Right lobe of liver (tissue), 4 donors: ENCODE data around the gene AMZ1.
"Not testable (repeated sequence)": the region's sequence is repeated elsewhere in the genome, so short reads cannot be mapped to it uniquely, and the experiment has no call there.

Source experiments
- POLR2A ChIP-seq: fragments of 450-650 bp; IDR thresholded peaks from one replicate; pipeline ENCODE4 v1.6.1; 2017; ENCODE audit warnings: antibody characterized with exemption, mild to moderate bottlenecking
- TF ChIP-seq, protein P1 (sequence below), 4 donors: fragments of 200-600 bp in 3 of 4; fragments of 450-650 bp in 1 of 4; IDR thresholded peaks; one replicate each; pipeline versions ENCODE4 v1.5.1 to v1.8.0; 2016 to 2022; ENCODE audit warnings: antibody characterized with exemption in 4 of 4, mild to moderate bottlenecking in 2 of 4
- donor health status: DM: no; HTN: no; CAD: no.
- donor health status: DM: no; HTN: no; CAD: no.
- donor health status: DM: no; HTN: yes; CAD: no.

DNA sequence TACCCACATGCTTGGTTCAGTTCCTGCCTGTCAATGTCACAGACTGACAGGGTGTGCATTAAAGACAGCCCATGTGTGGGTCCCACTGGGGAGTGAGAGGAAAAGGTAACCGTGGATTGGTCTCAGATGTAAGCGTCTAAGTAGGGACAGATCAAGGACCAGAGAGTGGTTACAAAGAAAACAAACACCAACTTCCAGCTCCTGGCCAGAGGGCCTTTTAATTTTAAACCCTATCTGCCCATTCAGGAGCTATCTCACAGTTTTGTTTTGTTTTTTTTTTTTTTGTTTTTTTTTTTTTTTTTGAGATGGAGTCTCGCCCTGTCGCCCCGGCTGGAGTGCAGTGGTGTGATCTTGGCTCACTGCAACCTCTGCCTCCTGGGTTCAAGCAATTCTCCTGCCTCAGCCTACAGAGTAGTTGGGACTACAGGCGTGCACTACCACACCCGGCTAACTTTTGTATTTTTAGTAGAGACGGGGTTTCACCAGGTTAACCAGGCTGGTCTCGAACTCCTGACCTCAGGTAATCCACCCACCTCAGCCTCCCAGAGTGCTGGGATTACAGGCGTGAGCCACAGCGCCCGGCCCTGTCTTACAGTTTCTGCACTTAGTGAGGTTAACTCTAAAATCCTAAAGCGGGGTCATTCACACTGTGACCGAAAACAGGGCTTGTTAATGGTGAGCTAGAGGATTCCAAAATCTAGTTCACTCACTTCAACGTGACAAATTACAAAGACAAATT is 49.2 kb downstream of the AMZ1 start:
- TF ChIP-seq, protein P1, sequence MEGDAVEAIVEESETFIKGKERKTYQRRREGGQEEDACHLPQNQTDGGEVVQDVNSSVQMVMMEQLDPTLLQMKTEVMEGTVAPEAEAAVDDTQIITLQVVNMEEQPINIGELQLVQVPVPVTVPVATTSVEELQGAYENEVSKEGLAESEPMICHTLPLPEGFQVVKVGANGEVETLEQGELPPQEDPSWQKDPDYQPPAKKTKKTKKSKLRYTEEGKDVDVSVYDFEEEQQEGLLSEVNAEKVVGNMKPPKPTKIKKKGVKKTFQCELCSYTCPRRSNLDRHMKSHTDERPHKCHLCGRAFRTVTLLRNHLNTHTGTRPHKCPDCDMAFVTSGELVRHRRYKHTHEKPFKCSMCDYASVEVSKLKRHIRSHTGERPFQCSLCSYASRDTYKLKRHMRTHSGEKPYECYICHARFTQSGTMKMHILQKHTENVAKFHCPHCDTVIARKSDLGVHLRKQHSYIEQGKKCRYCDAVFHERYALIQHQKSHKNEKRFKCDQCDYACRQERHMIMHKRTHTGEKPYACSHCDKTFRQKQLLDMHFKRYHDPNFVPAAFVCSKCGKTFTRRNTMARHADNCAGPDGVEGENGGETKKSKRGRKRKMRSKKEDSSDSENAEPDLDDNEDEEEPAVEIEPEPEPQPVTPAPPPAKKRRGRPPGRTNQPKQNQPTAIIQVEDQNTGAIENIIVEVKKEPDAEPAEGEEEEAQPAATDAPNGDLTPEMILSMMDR (IDR thresholded peaks at IDR 0.05), result not testable (repeated sequence)
- not testable (repeated sequence) for TF ChIP-seq POLR2A
